H1 (cell line): Measurements from ENCODE around the gene LIMK2. TPM values are rescaled to one million over a fixed set of nuclear protein-coding genes. Genes with fewer than 3 reads are reported as not detected.

Experiments
- CHD2 ChIP-seq: IDR thresholded peaks from 2 replicates; pipeline ENCODE4 v1.6.1; 2012; ENCODE audit warnings: low read length, improper control_type of control experiment
- CTCF ChIP-seq, 3 experiments: IDR thresholded peaks; 1 replicate in 2 of 3; 2 replicates in 1 of 3; pipeline versions ENCODE4 v1.5.1 to v1.6.1; 2011; ENCODE audit warnings: low read length in 3 of 3, mild to moderate bottlenecking in 3 of 3, inconsistent platforms in 2 of 3, low read depth in 1 of 3, moderate library complexity in 1 of 3; ENCODE audit not compliant: insufficient read depth in 1 of 3; ENCODE audit errors: control extremely low read depth in 1 of 3
- E2F6 ChIP-seq: IDR thresholded peaks from 2 replicates; pipeline ENCODE4 v1.6.1; 2012; ENCODE audit warnings: inconsistent platforms
- EP300 ChIP-seq, 2 experiments: IDR thresholded peaks; 1 replicate in 1 of 2; 2 replicates in 1 of 2; pipeline ENCODE4 v1.6.1; 2011 to 2012; ENCODE audit warnings: low read depth in 2 of 2, low read length in 2 of 2, mild to moderate bottlenecking in 2 of 2, borderline replicate concordance in 1 of 2, inconsistent platforms in 1 of 2, moderate library complexity in 1 of 2
- FOSL1 ChIP-seq: IDR thresholded peaks from 2 replicates; pipeline ENCODE4 v1.6.1; 2011; ENCODE audit warnings: mild to moderate bottlenecking, low read depth, low read length, moderate library complexity; ENCODE audit not compliant: insufficient read depth
- MAX ChIP-seq: IDR thresholded peaks from 2 replicates; pipeline ENCODE4 v1.6.1; 2012; ENCODE audit warnings: inconsistent platforms
- POLR2AphosphoS5 ChIP-seq: IDR thresholded peaks from 2 replicates; pipeline ENCODE4 v1.6.1; 2011; ENCODE audit warnings: low read depth, low read length
- POU5F1 ChIP-seq: IDR thresholded peaks from 2 replicates; pipeline ENCODE4 v1.6.1; 2011; ENCODE audit warnings: low read depth, mild to moderate bottlenecking, low read length, moderate library complexity
- RAD21 ChIP-seq, 2 experiments: IDR thresholded peaks in 1 of 2; conservative IDR thresholded peaks in 1 of 2; 2 replicates each; pipeline ENCODE4 v1.6.1; 2011; ENCODE audit warnings: low read depth in 2 of 2, low read length in 2 of 2, improper control_type of control experiment in 1 of 2, inconsistent platforms in 1 of 2, mild to moderate bottlenecking in 1 of 2, moderate library complexity in 1 of 2
- RBBP5 ChIP-seq: IDR thresholded peaks from 2 replicates; pipeline ENCODE4 v1.7.1; 2012; ENCODE audit warnings: low read depth, mild to moderate bottlenecking, inconsistent platforms, low read length, moderate library complexity, borderline replicate concordance
- TAF1 ChIP-seq: IDR thresholded peaks from 2 replicates; pipeline ENCODE4 v1.6.1; 2011; ENCODE audit warnings: mild to moderate bottlenecking, low read depth, low read length
- TBP ChIP-seq: IDR thresholded peaks from 2 replicates; pipeline ENCODE4 v1.6.1; 2011; ENCODE audit warnings: low read depth, low read length, improper control_type of control experiment
- TEAD4 ChIP-seq: IDR thresholded peaks from 2 replicates; pipeline ENCODE4 v1.6.1; 2012; ENCODE audit warnings: low read depth, low read length, inconsistent platforms, mixed read lengths
- YY1 ChIP-seq: IDR thresholded peaks from 2 replicates; pipeline ENCODE4 v1.6.1; 2011; ENCODE audit warnings: low read depth, mild to moderate bottlenecking, low read length
- polyA plus RNA-seq, 7 experiments: library from polyadenylated mRNA; depleted of rRNA in 3 of 7; stranded (reverse) in 5 of 7; unstranded in 2 of 7; fragments of >200 nt in 5 of 7; fragments of 200-250 nt in 2 of 7; gene quantifications; 1 replicate in 5 of 7; 2 replicates in 1 of 7; 4 replicates in 1 of 7; pipeline versions ENCODE4 v1.2.1 to v1.2.3, GENCODE V29; 2011 to 2013; ENCODE audit warnings: missing spikeins in 2 of 7, mixed read lengths in 2 of 7
- total RNA-seq: library from RNA; stranded (reverse); fragmentation: NEBNext Ultra II Directional; extraction: Animal tissue kit (Norgen Biotek cat#: 25700); gene quantifications from 2 replicates; pipeline ENCODE4 v1.2.1, GENCODE V29; 2021

LIMK2 gene
- total and polyA plus RNA-seq, 2 of the 8 experiments (the other 6 are each of a cell fraction or from before 2014, with no cell fraction given): 13.2 to 37.6 TPM

- peak; percentile 17 to 55 (median 36) for TF ChIP-seq CTCF (IDR thresholded peaks at IDR 0.05; ENCODE audit: control extremely low read depth in 1 of 3, insufficient read depth in 1 of 3, low read depth in 1 of 3, low read length in 3 of 3)
- TF ChIP-seq E2F6: no peak
- peak in 1 of 2 experiments; percentile 72; a peak in 1 of 3 replicates for TF ChIP-seq EP300 (IDR thresholded peaks at IDR 0.05; ENCODE audit: borderline replicate concordance in 1 of 2, low read depth in 2 of 2, low read length in 2 of 2)
- TF ChIP-seq TEAD4: no peak
- TF ChIP-seq RBBP5: peak; percentile 69; the same call in 1 of the 2 replicates
- TF ChIP-seq POLR2AphosphoS5: peak; percentile 32; the same call in 1 of the 2 replicates
- peak; percentile 94 for TF ChIP-seq FOSL1
- TF ChIP-seq YY1: 0 out of 2 replicates have a peak, but pooled peaks have one; percentile 40
- peak; percentile 75 for TF ChIP-seq TAF1
- peak; percentile 74 for TF ChIP-seq TBP
- peak; percentile 31 to 52; a peak in 3 of 4 replicates for TF ChIP-seq RAD21 (IDR thresholded peaks at IDR 0.05 in 1 of 2, conservative IDR thresholded peaks at IDR 0.05 in 1 of 2; ENCODE audit: low read depth in 2 of 2, low read length in 2 of 2)
- TF ChIP-seq CHD2: no peak
- 0 out of 2 replicates have a peak, but pooled peaks have one; percentile 4 for TF ChIP-seq POU5F1
- TF ChIP-seq MAX: peak; percentile 60
Measured at GRCh38 chr22:31292236-31292989, 80.3 kb downstream of the LIMK2 start, which contains the start of gene PIK3IP1 (continued).
